OCI-LY3 (cell line): ENCODE results near the gene GNAO1.

ENCODE experiments used
- H2AFZ ChIP-seq: fragments of 200-600, 300-600 bp; shearing (Covaris generic); 2 replicates; pipeline ENCODE4 v1.6.0; 2014; ENCODE audit warnings: antibody characterized with exemption, low read depth, low read length
- H3K27ac ChIP-seq: fragments of 200-600, 300-600 bp; sonication (generic); 2 replicates; pipeline ENCODE4 v1.5.1; 2014; ENCODE audit warnings: mild to moderate bottlenecking, low read length, moderate library complexity, mixed read lengths
- H3K27me3 ChIP-seq: fragments of 200-600, 300-600 bp; sonication (generic); 2 replicates; pipeline ENCODE4 v1.6.1; 2014; ENCODE audit warnings: low read depth, low read length, mixed read lengths
- H3K36me3 ChIP-seq: fragments of 200-600, 300-600 bp; sonication (generic); replicated peaks from 2 replicates; pipeline ENCODE3; 2014; ENCODE audit warnings: low read depth, low read length, mixed read lengths
- H3K4me1 ChIP-seq: fragments of 300-600, 200-600 bp; sonication (generic); 2 replicates; pipeline ENCODE4 v1.6.1; 2014; ENCODE audit warnings: low read length, mixed read lengths
- H3K4me2 ChIP-seq: fragments of 200-600, 300-600 bp; sonication (generic); 2 replicates; pipeline ENCODE4 v1.6.1; 2014; ENCODE audit warnings: low read length, mixed read lengths
- H3K4me3 ChIP-seq: fragments of 300-600, 200-600 bp; sonication (generic); 2 replicates; pipeline ENCODE4 v1.5.1; 2014; ENCODE audit warnings: antibody characterized with exemption, mild to moderate bottlenecking, low read length, moderate library complexity
- H3K79me2 ChIP-seq: fragments of 300-600, 200-600 bp; shearing (Covaris generic); 2 replicates; pipeline ENCODE4 v1.6.1; 2014; ENCODE audit warnings: mild to moderate bottlenecking, low read length, mixed read lengths
- H3K9ac ChIP-seq: fragments of 300-600, 200-600 bp; shearing (Covaris generic); 2 replicates; pipeline ENCODE4 v1.6.0; 2014; ENCODE audit warnings: mild to moderate bottlenecking, low read length, moderate library complexity
- H3K9me3 ChIP-seq: fragments of 200-600, 300-600 bp; shearing (Covaris generic); 2 replicates; pipeline ENCODE4 v1.6.1; 2014; ENCODE audit warnings: low read length, mixed read lengths; ENCODE audit not compliant: insufficient read depth
- H4K20me1 ChIP-seq: fragments of 200-600, 300-600 bp; sonication (generic); 2 replicates; pipeline ENCODE4 v1.6.1; 2016; ENCODE audit warnings: low read length, mixed read lengths; ENCODE audit not compliant: insufficient read depth
- EZH2phosphoT487 ChIP-seq: fragments of 200-600 bp; shearing (Covaris generic); IDR thresholded peaks from 2 replicates; pipeline ENCODE4 v1.6.1; 2018; ENCODE audit warnings: antibody characterized with exemption, mixed run types, low read depth
- TF ChIP-seq, protein P1 (sequence below): fragments of 200-600, 300-600 bp; sonication (generic); IDR thresholded peaks from 2 replicates; pipeline ENCODE4 v1.5.1; 2014; ENCODE audit warnings: antibody characterized with exemption, low read length, low read depth

GNAO1 gene

GRCh38 chr16:56363781-56364565 is 172.7 kb downstream of the GNAO1 start:
- Histone ChIP-seq H3K4me3 (no peak overlapping the region), H3K9ac (no peak overlapping the region), H3K9me3 (no peaks in the 10 kb centered on the region), H3K36me3 (peaks cover 67% of the 10 kb centered on the region), H3K79me2 (no peaks in the 10 kb centered on the region), H3K27me3 (no peaks in the 10 kb centered on the region), H2AFZ (no peak overlapping the region), H3K4me2 (no peak overlapping the region), H3K27ac (no peak overlapping the region), H3K4me1 (peaks cover 4% of the 10 kb centered on the region; the same call in 1 of the 2 replicates), H4K20me1 (peaks cover 3% of the 10 kb centered on the region; the same call in 1 of the 2 replicates)
- no peak for TF ChIP-seq EZH2phosphoT487

DNA sequence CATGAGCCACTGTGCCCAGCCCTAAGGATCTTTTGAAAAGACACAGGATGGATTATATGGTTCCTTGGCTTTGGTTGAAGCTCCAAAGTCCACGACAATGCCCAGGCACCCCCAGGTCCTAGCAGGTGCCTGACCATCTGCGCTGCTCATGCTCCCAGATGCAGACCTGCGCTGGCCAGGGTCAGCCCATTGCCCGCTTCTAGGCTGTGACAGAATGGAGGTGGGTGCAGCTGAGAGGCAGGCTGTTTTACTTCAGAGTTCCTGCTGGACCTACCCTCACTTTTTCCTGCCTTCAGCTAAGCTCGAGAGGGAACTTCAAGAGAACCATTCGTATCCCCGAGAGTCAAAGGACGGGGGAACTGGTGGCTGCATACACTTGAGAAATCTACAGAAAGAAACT is 173.6 kb downstream of the GNAO1 start:
- TF ChIP-seq, protein P1, sequence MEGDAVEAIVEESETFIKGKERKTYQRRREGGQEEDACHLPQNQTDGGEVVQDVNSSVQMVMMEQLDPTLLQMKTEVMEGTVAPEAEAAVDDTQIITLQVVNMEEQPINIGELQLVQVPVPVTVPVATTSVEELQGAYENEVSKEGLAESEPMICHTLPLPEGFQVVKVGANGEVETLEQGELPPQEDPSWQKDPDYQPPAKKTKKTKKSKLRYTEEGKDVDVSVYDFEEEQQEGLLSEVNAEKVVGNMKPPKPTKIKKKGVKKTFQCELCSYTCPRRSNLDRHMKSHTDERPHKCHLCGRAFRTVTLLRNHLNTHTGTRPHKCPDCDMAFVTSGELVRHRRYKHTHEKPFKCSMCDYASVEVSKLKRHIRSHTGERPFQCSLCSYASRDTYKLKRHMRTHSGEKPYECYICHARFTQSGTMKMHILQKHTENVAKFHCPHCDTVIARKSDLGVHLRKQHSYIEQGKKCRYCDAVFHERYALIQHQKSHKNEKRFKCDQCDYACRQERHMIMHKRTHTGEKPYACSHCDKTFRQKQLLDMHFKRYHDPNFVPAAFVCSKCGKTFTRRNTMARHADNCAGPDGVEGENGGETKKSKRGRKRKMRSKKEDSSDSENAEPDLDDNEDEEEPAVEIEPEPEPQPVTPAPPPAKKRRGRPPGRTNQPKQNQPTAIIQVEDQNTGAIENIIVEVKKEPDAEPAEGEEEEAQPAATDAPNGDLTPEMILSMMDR, result no peak
- TF ChIP-seq EZH2phosphoT487, result no peak

DNA sequence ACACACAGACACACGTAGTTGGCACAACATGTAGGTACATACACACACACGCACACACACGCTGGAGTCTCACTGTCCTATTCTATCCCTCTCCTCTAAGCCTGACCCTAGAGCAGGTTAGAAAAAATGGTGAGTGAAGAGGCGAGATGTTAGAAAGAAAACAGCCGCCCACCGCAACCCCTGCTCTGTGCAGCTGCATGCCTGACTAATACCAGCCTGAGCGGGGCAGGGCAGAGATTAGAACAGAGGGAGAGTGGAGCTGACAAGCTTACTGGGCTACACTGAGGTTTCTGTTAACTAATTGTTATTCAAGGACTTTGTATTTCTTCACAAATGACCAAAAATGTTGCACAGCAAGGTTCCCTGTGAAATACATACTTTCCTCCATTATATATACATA is 174.3 kb downstream of the GNAO1 start:
- H3K9ac ChIP-seq, result no peak overlapping the region
- TF ChIP-seq, protein P1, result no peak
- no peak for TF ChIP-seq EZH2phosphoT487
- no peak overlapping the region for H3K4me3 ChIP-seq
- H3K4me1 ChIP-seq, result no peaks in the 10 kb centered on the region
- H3K79me2 ChIP-seq, result no peaks in the 10 kb centered on the region
- H3K4me2 ChIP-seq, result no peak overlapping the region
- H3K27me3 ChIP-seq, result no peaks in the 10 kb centered on the region
- H4K20me1 ChIP-seq, result peaks cover 3% of the 10 kb centered on the region; the same call in 1 of the 2 replicates
- peaks cover 67% of the 10 kb centered on the region for H3K36me3 ChIP-seq
- no peak overlapping the region for H2AFZ ChIP-seq
- H3K9me3 ChIP-seq, result no peaks in the 10 kb centered on the region
- no peak overlapping the region for H3K27ac ChIP-seq

More for the DNA sequence above, 173.6 kb downstream of the GNAO1 start:
- Histone ChIP-seq H3K27me3 (no peaks in the 10 kb centered on the region), H3K4me3 (no peak overlapping the region), H3K36me3 (peaks cover 72% of the 10 kb centered on the region), H3K9ac (no peak overlapping the region), H2AFZ (no peak overlapping the region), H3K4me2 (no peak overlapping the region), H3K79me2 (no peaks in the 10 kb centered on the region), H3K9me3 (no peaks in the 10 kb centered on the region), H3K4me1 (peaks cover under 1% of the 10 kb centered on the region; the same call in 1 of the 2 replicates), H4K20me1 (peaks cover 3% of the 10 kb centered on the region; the same call in 1 of the 2 replicates), H3K27ac (no peak overlapping the region)

- TF ChIP-seq EZH2phosphoT487, result no peak
- TF ChIP-seq, protein P1, result no peak
- Histone ChIP-seq H2AFZ (no peak overlapping the region), H3K4me3 (no peak overlapping the region), H3K27ac (no peak overlapping the region), H3K4me2 (no peak overlapping the region), H3K79me2 (peaks cover 8% of the 10 kb centered on the region; the same call in 1 of the 2 replicates), H3K9ac (no peak overlapping the region), H4K20me1 (peaks cover 11% of the 10 kb centered on the region), H3K36me3 (peaks cover 65% of the 10 kb centered on the region), H3K4me1 (no peaks in the 10 kb centered on the region), H3K27me3 (no peaks in the 10 kb centered on the region), H3K9me3 (no peaks in the 10 kb centered on the region)
Measured at GRCh38 chr16:56366945-56367344, 175.7 kb downstream of the GNAO1 start.
